Testis (tissue), 5 donors: ENCODE results near the gene COL17A1. TPM values are rescaled to one million over a fixed set of nuclear protein-coding genes. Genes with fewer than 3 reads are reported as not detected.

Experiments
- DNase-seq: peaks from one replicate; pipeline ENCODE4 v3.0.0-alpha.2; 2019
- H3K27ac ChIP-seq, 2 donors: fragments of 200-600 bp; sonication (generic); one replicate each; pipeline ENCODE4 v1.5.1; 2019
- H3K27me3 ChIP-seq: fragments of 200-600 bp; sonication (generic); one replicate; pipeline ENCODE4 v1.5.1; 2019
- H3K36me3 ChIP-seq: fragments of 200-600 bp; sonication (generic); one replicate; pipeline ENCODE4 v1.5.1; 2017; ENCODE audit warnings: low read depth; ENCODE audit errors: missing control alignments
- H3K4me1 ChIP-seq: fragments of 200-600 bp; sonication (generic); one replicate; pipeline ENCODE4 v1.5.1; 2019
- H3K4me3 ChIP-seq, 2 donors: fragments of 200-600 bp; sonication (generic); one replicate each; pipeline ENCODE4 v1.5.1; 2017 to 2019
- H3K9me3 ChIP-seq: fragments of 200-600 bp; sonication (generic); one replicate; pipeline ENCODE4 v1.5.1; 2017
- POLR2A ChIP-seq: fragments of 450-650 bp; IDR thresholded peaks from one replicate; pipeline ENCODE4 v1.6.1; 2017; ENCODE audit warnings: antibody characterized with exemption, mild to moderate bottlenecking, moderate library complexity
- WGBS, 2 donors: methylation state at CpG; one replicate each; pipeline ENCODE4 v1.1.5; 2018; 5-methylcytosine and 5-hydroxymethylcytosine counted together
- intact Hi-C: fragments of 100-400 bp; cut with DNase I; formaldehyde crosslinking; loops from one replicate; pipeline ENCODE4 v1.15.1; 2023; ENCODE audit warnings: low total_unique reads
- long read RNA-seq, 2 donors: transcript quantifications; one replicate each; lab custom pipeline, GENCODE V29; 2026
- polyA plus RNA-seq: library from polyadenylated mRNA; stranded (reverse); fragments of 350-450 nt; fragmentation: Illumina TruSeq; extraction: RNeasy Lipid Tissue Mini Kit (QIAGEN cat#74804); gene quantifications from one replicate; pipeline ENCODE4 v1.2.3, GENCODE V29; 2014; ENCODE audit warnings: low read depth, low replicate concordance; ENCODE audit not compliant: insufficient read depth
- total RNA-seq, 2 donors: library from RNA; depleted of rRNA; stranded (reverse); fragments of >200 nt; gene quantifications; one replicate each; pipeline ENCODE4 v1.2.3, GENCODE V29; 2016
- TF ChIP-seq, protein P1 (sequence below), 3 experiments: fragments of 450-650 bp in 2 of 3; fragments of 200-600 bp in 1 of 3; sonication (generic) in 1 of 3; IDR thresholded peaks; one replicate each; pipeline ENCODE4 v1.5.1; 2016 to 2019; ENCODE audit warnings: antibody characterized with exemption in 3 of 3, mild to moderate bottlenecking in 2 of 3, moderate library complexity in 1 of 3

COL17A1 gene
- total RNA-seq (10 to 100 TPM in 1 of 2 donors, 1 to 10 TPM in 1; 7.1 to 30.6 TPM), polyA plus RNA-seq (17.1 TPM)
- long read RNA-seq, donor 1: 0 reads
- long read RNA-seq, donor 2: 0 reads

DNA sequence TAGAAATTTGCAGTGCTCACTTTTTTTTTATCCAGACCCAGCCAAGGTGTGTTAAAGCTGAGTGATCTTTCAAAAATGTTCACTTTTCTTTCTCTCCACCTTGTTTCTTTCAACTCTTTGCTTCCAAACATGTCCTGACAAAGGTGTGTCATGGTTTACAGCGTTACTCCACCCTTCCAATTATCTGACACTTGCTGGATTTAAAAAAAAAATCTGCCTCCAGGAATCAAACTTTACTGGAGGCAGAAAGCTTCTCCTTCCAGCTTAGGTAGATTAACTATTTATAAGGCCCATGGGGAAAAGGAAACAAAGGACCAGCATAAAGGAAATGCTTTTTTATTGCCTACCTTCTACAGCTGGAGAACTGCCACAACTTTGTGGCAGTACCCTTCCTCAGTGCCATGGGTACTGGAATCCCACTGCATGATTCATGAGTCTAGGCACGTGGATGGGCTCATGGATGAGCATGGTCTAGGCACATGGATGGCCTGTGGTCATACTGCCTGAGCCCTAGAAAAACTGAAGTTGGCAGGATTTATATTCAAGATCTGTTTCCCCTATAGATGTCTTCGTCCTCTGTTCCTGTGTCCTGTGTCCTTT is at the start of gene COL17A1:
Gene COL17A1 (minus strand): TSS at position 80 of the 600 bp plus-strand sequence. CDS start 5,207 bp downstream, outside the sequence.
- intact Hi-C loops: no loop called here
- DNase-seq: no peak
- Histone ChIP-seq H3K36me3 (no peaks in the 10 kb centered on the region), H3K4me1 (no peaks in the 10 kb centered on the region), H3K4me3 (no peak within 1 kb of the TSS), H3K27ac (no peak within 1 kb of the TSS), H3K9me3 (no peaks in the 10 kb centered on the region), H3K27me3 (no peaks in the 10 kb centered on the region)
- no peak for TF ChIP-seq POLR2A
- TF ChIP-seq, protein P1, sequence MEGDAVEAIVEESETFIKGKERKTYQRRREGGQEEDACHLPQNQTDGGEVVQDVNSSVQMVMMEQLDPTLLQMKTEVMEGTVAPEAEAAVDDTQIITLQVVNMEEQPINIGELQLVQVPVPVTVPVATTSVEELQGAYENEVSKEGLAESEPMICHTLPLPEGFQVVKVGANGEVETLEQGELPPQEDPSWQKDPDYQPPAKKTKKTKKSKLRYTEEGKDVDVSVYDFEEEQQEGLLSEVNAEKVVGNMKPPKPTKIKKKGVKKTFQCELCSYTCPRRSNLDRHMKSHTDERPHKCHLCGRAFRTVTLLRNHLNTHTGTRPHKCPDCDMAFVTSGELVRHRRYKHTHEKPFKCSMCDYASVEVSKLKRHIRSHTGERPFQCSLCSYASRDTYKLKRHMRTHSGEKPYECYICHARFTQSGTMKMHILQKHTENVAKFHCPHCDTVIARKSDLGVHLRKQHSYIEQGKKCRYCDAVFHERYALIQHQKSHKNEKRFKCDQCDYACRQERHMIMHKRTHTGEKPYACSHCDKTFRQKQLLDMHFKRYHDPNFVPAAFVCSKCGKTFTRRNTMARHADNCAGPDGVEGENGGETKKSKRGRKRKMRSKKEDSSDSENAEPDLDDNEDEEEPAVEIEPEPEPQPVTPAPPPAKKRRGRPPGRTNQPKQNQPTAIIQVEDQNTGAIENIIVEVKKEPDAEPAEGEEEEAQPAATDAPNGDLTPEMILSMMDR (IDR thresholded peaks at IDR 0.05): no peak
- 88 to 92% methylated on average over 3 of the region's 3 CpGs for WGBS, 2 donors

- H3K4me1 ChIP-seq: no peaks in the 10 kb centered on the region
- no peaks in the 10 kb centered on the region for H3K9me3 ChIP-seq
- no peak overlapping the region for H3K27ac ChIP-seq
- intact Hi-C loops: no loop called here
- no peak for TF ChIP-seq POLR2A
- TF ChIP-seq, protein P1 (IDR thresholded peaks at IDR 0.05): no peak
- no peak overlapping the region for H3K4me3 ChIP-seq
- WGBS, 2 donors: 68 to 74% methylated on average over 3 of the region's 3 CpGs
- no peaks in the 10 kb centered on the region for H3K36me3 ChIP-seq
- no peak for DNase-seq
- H3K27me3 ChIP-seq: no peaks in the 10 kb centered on the region
These were observed 44.4 kb upstream of the COL17A1 start for GRCh38 chr10:104130041-104130440.

DNA sequence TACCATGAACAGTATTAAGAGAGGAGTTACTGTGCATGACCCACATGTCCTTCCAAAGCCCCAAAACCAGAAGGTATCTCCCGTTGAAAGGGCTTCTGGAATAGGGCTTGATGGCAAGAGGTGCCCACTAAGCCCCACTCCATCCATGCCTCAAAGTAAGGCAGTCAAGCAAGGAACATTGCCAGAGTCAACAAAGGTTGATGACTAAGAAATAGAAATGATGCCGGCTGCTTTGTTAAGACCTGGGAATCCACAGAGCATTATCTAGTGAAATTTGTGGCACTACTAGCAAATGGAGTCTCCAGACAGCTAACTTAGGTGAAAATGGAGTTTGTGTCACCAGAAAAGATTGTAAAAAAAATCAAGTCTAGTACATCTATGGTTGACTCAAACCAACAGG is 42.5 kb upstream of the COL17A1 start:
- intact Hi-C loops: no loop called here
- Histone ChIP-seq H3K36me3 (no peaks in the 10 kb centered on the region), H3K27ac (no peak overlapping the region), H3K9me3 (no peaks in the 10 kb centered on the region), H3K4me3 (no peak overlapping the region), H3K4me1 (no peaks in the 10 kb centered on the region), H3K27me3 (no peaks in the 10 kb centered on the region)
- DNase-seq: no peak
- TF ChIP-seq, protein P1 (IDR thresholded peaks at IDR 0.05): no peak
- TF ChIP-seq POLR2A: no peak
- 92 to 93% methylated on average over 2 of the region's 2 CpGs for WGBS, 2 donors

GRCh38 chr10:104127411-104127810 is 41.7 kb upstream of the COL17A1 start:
- Histone ChIP-seq H3K27ac (no peak overlapping the region), H3K4me1 (no peaks in the 10 kb centered on the region), H3K36me3 (no peaks in the 10 kb centered on the region), H3K4me3 (no peak overlapping the region), H3K9me3 (no peaks in the 10 kb centered on the region), H3K27me3 (no peaks in the 10 kb centered on the region)
- 86 to 87% methylated on average over 2 of the region's 2 CpGs for WGBS, 2 donors
- intact Hi-C loops: no loop called here
- no peak for TF ChIP-seq POLR2A
- TF ChIP-seq, protein P1 (IDR thresholded peaks at IDR 0.05): no peak
- DNase-seq: peak; percentile 20

GRCh38 chr10:104123397-104123796 is 37.7 kb upstream of the COL17A1 start:
- Histone ChIP-seq H3K27me3 (no peaks in the 10 kb centered on the region), H3K4me1 (peaks cover 15% of the 10 kb centered on the region), H3K27ac (no peak overlapping the region), H3K9me3 (no peaks in the 10 kb centered on the region), H3K36me3 (no peaks in the 10 kb centered on the region), H3K4me3 (no peak overlapping the region)
- no peak for TF ChIP-seq POLR2A
- TF ChIP-seq, protein P1 (IDR thresholded peaks at IDR 0.05): no peak
- WGBS, 2 donors: 66 to 74% methylated on average over 1 of the region's 1 CpG
- intact Hi-C loops: loop anchor here (5.0 kb wide), 1 partner anchor 109 kb away; the partner anchor contains the start of gene CFAP43
- no peak for DNase-seq
